GM21515 (cell line): ENCODE data around the gene REEP1.
A peak's percentile ranks its signal among the peaks of the same experiment; 100 is the strongest.

Source experiments
- ATAC-seq: cut with Tn5 transposase; IDR thresholded peaks from one replicate; pipeline ENCODE4 v1.9.1; 2021; ENCODE audit not compliant: unreplicated experiment

REEP1 gene

GRCh38 chr2:86337244-86337835, at the start of gene REEP1:
Gene REEP1, minus strand, starts transcription at chr2:86337626. Its CDS starts 116 bp downstream, at chr2:86337510.
- no peak for ATAC-seq

GRCh38 chr2:86383844-86384243, 46.4 kb upstream of the REEP1 start:
- no peak for ATAC-seq

GRCh38 chr2:86382698-86383097, 45.3 kb upstream of the REEP1 start:
- ATAC-seq = no peak

GRCh38 chr2:86382108-86382507, 44.7 kb upstream of the REEP1 start:
- ATAC-seq = no peak

GRCh38 chr2:86378469-86378868, 41.0 kb upstream of the REEP1 start:
- ATAC-seq = no peak

- no peak for ATAC-seq
Measured at GRCh38 chr2:86375623-86376022, 38.2 kb upstream of the REEP1 start.

GRCh38 chr2:86372641-86373502, 35.4 kb upstream of the REEP1 start:
- ATAC-seq = no peak

- ATAC-seq = no peak
Measured at GRCh38 chr2:86372133-86372532, 34.7 kb upstream of the REEP1 start.

GRCh38 chr2:86371527-86371926, 34.1 kb upstream of the REEP1 start:
- no peak for ATAC-seq

GRCh38 chr2:86370579-86370978, 33.2 kb upstream of the REEP1 start:
- no peak for ATAC-seq

GRCh38 chr2:86368161-86368824, 30.9 kb upstream of the REEP1 start:
- no peak for ATAC-seq

- no peak for ATAC-seq
Measured at GRCh38 chr2:86367499-86367777, 30.0 kb upstream of the REEP1 start.

- no peak for ATAC-seq
Measured at GRCh38 chr2:86366651-86367498, 29.4 kb upstream of the REEP1 start.

- no peak for ATAC-seq
Measured at GRCh38 chr2:86364894-86365293, 27.5 kb upstream of the REEP1 start.

GRCh38 chr2:86360776-86361175, 23.4 kb upstream of the REEP1 start:
- ATAC-seq = no peak

- peak; percentile 74 for ATAC-seq
Measured at GRCh38 chr2:86358957-86359356, 21.5 kb upstream of the REEP1 start.

GRCh38 chr2:86357392-86357963, 20.1 kb upstream of the REEP1 start:
- no peak for ATAC-seq

- no peak for ATAC-seq
Measured at GRCh38 chr2:86352727-86353221, 15.3 kb upstream of the REEP1 start.

- no peak for ATAC-seq
Measured at GRCh38 chr2:86352137-86352726, 14.8 kb upstream of the REEP1 start.

GRCh38 chr2:86350751-86351150, 13.3 kb upstream of the REEP1 start:
- no peak for ATAC-seq
